ENCODE measurements around the gene HNRNPL.
A peak's percentile ranks its signal among the peaks of the same experiment; 100 is the strongest.
"Not testable (repeated sequence)": the region's sequence is repeated elsewhere in the genome, so short reads cannot be mapped to it uniquely, and the experiment has no call there.

HNRNPL gene

GRCh38 chr19:38843175-38843758, 6.5 kb downstream of the HNRNPL start:
- DNase-seq: no peak

GRCh38 chr19:38842439-38843174, 7.2 kb downstream of the HNRNPL start:
- peak; percentile 43 for DNase-seq

- DNase-seq: peak; percentile 31
Measured at GRCh38 chr19:38841787-38842438, 7.9 kb downstream of the HNRNPL start.

GRCh38 chr19:38841180-38841766, 8.5 kb downstream of the HNRNPL start:
- no peak for DNase-seq

- no peak for DNase-seq
Measured at GRCh38 chr19:38840583-38840968, 9.2 kb downstream of the HNRNPL start.

- no peak for DNase-seq
Measured at GRCh38 chr19:38839816-38840582, 9.8 kb downstream of the HNRNPL start.

GRCh38 chr19:38838986-38839761, 10.6 kb downstream of the HNRNPL start:
- DNase-seq: no peak

GRCh38 chr19:38838208-38838985, 11.4 kb downstream of the HNRNPL start:
- peak; percentile 52 for DNase-seq

GRCh38 chr19:38837656-38838121, 12.1 kb downstream of the HNRNPL start:
- no peak for DNase-seq

- no peak for DNase-seq
Measured at GRCh38 chr19:38836983-38837626, 12.7 kb downstream of the HNRNPL start.

GRCh38 chr19:38836159-38836982, 13.4 kb downstream of the HNRNPL start:
- DNase-seq: no peak

GRCh38 chr19:38834590-38834989, 15.2 kb downstream of the HNRNPL start:
- DNase-seq: no peak

- DNase-seq: no peak
Measured at GRCh38 chr19:38834104-38834490, 15.7 kb downstream of the HNRNPL start.

GRCh38 chr19:38833092-38833425, 16.7 kb downstream of the HNRNPL start:
- DNase-seq: no peak

GRCh38 chr19:38831142-38831605, 18.6 kb downstream of the HNRNPL start:
- DNase-seq: no peak

- DNase-seq: no peak
Measured at GRCh38 chr19:38830039-38830733, 19.6 kb downstream of the HNRNPL start.

GRCh38 chr19:38829203-38829602, 20.6 kb downstream of the HNRNPL start:
- DNase-seq: not testable (repeated sequence)

GRCh38 chr19:38826856-38827551, 22.8 kb downstream of the HNRNPL start:
- no peak for DNase-seq
